SKM-1 (cell line): ENCODE results near the gene ACOT4.
"Not testable (repeated sequence)": the region's sequence is repeated elsewhere in the genome, so short reads cannot be mapped to it uniquely, and the experiment has no call there.

Experiments
- DNase-seq: peaks from one replicate; lab custom pipeline; 2025; ENCODE audit not compliant: unreplicated experiment; lab: John Stamatoyannopoulos, UW

The ACOT4 gene

DNA sequence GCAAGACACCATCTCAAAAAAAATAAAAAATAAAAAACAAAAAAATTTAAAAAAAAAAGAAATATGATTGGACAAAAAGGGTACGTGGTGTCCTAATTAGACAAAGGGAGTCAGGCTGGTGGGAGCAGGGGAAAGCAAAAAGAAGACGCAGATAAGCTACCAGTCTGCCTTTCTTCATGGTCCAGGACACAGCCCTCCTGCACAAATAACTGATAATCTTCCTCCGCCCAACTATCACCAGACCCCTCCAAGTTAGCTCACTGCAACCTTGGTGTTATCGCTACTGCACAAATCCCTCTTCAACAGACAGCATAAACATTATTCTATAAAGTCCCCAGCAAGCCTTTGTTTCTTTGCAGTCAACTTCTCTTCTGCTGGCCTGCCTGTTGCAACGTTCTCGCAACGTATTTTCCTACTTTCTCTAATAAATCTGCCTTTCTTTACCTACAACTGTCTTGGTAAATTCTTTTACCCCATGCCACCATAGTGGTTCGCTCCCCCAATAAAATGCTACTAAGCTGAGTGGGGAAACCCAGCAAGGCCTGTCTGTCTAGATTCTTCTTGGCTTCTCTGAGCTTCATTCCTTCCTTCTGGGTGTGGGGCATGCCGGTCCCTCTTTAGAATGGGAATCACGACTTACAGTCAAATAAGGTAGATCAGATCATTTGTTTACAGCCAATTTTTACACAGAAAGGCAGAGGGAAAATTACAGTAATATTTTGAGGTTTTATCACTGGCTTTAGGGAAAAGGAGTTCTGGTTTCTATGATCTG is 38.5 kb downstream of the ACOT4 start:
- no peak for DNase-seq

DNA sequence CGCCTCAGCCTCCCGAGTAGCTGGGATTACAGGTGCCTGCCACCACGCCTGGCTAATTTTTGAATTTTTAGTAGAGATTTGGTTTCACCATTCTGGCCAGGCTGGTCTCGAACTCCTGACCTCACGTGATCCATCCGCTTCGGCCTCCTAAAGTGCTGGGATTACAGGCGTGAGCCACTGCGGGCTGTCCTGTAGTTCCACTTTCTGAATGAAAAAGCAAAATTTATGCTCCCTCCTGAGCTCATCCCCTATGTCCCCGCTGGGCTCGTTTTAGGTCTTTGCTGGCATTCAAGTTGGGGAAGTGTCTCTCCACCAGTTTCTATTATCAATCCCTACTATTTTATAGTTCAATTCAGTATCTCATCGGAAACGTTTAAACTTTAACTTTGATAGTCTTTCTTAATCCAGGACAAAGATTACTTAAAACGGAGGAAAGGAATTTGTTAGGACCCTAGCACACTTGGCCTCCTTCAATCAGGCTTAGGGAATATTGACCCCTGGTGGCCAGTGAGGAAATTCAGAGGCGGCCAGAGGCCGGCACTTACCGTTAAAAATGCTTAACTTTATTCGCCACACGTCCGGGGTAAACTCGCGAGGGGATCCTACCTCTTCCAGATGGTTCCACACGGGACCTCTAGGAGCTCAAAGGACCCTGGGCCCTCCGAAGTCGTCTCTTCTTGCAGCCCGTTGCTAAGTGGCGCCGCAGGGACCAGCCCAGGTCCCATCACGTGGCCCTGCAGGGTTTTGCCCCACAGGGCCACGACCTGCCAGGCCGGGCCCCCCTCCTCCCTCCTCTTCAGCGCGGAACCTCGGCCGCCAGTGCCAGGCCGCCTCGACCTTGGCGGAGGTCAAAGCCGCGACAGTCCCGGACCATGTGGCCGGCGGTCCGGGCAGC is 41.7 kb downstream of the ACOT4 start:
- DNase-seq: no peak

DNA sequence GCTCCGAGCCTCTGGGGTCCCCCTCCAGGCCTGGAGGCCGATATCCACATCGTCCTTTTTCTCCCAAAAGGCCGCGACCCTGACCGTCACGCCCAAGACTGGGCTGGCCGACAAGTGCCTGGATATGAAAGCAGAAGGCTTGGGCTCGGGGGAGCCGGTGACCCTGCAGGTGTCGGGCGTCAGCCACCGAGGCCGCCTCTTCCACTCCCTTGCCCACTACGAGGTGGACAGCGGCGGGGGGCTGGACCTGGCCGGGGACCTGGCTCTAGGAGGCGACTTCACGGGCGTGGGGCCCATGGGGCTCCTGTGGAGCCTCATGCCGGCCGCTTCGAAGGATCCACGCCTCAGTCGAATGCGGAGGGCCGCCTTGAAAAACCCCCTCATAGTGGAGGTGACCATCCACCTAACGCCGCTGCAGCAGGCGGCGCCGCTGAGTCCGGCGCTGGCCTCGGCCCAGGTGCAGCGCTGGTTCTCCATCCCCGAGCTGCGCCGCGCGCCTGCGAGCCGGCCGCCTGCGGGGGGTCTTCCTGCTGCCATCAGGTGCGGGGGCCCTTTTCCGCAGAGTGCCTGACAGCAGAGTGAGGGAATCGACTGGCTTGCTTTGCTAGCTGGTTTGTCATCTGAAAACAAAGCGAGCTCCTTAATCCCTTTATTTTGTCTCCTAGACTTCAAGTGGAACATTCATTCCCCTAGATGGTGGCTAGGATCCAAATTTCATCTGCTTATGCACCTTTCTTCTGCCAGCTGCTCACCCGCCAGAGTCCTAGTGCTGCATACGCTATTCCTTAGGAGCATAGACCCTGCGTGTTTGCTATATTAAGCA is 42.5 kb downstream of the ACOT4 start:
- DNase-seq: no peak

DNA sequence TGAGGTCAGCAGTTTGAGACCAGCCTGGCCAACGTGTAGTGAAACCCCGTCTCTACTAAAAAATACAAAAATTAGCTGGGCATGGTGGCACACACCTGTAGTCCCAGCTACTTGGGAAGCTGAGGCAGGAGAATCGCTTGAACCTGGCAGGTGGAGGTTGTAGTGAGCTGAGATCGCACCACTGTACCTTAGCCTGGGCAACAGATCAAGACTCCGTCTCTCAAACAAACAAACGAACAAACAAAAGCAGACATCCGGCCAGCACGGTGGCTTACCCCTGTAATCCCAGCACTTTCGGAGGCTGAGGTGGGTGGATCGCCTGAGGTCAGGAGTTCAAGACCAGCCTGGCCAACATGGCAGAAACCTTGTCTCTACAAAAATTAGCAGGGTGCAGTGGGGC is 44.7 kb downstream of the ACOT4 start:
- not testable (repeated sequence) for DNase-seq

DNA sequence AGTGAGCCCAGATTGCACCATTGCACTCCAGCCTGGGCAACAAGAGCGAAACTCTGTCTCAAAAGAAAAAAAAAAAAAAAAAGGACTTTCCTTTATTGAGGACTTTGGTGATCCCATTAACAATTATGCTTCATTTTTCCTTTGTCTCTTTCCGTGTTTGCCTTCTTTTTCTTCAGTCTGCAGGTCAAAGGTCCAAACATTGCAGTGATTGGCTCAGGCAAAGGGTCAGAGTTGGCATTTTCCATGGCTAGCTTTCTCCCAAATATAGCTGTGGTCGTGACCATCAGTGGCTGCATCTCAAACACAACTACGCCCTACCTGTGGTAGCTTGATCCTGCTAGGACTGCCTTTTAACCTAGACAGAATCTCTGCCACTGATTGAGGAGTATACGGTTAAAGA is 46.2 kb downstream of the ACOT4 start:
- no peak for DNase-seq

DNA sequence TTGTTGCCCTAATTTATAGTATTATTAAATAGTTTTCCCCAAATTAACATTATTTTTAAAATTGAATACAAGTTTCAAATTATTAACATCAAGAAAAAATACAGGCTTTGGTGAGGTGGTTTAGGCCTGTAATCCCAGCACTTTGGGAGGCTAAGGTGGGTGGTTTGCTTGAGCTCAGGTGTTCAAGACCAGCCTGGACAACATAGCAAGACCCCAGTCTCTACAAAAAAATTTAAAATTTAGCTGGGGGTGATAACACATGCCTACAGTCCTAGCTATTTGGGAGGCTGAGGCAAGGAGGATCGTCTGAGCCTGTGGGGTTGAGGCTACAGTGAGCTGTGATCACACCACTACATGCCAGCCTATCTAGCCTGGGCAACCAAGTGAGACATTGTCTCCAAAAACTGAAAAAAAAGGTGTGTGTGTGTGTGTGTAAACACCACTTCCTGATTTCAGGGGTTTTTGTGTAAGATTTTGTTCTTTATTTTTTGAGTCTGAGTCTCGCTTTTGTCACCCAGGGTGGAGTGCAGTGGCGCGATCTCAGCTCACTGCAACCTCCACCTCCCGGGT is 49.2 kb downstream of the ACOT4 start:
- DNase-seq: no peak

DNA sequence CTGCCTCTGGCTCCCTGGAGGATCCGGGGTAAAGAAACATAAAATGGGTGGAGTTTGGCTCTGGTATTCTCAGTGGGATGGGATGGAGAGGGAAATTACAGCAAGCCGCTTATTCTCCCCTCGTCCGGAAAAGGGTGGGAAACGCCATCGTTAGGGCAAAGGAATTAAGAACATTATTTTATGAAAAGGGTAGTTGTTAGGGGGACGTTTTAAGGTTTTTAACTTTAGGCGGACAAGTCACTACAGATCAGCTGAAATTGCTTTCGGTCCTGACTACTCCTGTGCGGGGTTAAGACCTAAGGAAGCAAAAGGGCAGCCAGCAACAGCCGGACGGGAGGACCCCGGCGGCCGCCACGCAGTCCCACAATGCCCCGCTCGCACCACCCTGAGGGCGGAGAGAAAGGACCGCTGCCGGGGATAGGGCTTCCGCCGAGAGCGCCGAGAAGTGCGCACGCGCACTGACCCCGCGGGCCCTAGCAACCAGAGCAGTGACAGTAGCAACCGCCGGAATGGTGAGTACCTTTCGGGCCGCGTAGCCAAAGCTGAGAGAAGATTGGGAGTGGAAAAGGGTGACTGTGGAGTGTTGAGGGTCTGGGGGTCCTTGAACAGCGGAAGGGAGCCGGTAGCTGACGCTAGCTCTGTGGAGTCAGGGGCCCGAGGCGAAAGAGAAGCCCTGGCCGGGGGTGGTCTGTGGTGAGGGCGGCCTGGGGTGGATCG is 53.0 kb downstream of the ACOT4 start, which contains the start of gene DNAL1:
Gene DNAL1, plus strand, starts transcription at position 456 of the 717 bp plus-strand sequence. Its CDS starts 54 bp downstream, at position 510.
- peak; percentile 12 for DNase-seq

DNA sequence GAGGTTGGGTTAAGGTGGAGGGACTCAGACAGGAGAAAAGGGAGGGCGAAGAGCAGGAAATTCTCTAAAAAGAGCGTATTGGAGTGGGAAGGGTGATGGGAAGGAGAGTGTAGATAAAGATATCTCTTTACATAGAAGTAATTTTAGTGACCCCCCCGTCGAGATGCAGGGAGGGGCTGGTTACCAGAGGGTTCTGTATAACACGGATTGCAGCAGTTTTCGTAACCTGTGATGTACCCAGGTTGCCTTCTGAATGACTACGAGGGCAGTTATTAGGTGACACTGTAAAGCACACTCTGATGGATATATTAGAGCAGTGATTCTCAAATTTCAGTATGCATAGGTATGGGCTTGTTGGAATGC is 53.6 kb downstream of the ACOT4 start:
- no peak for DNase-seq
